Measurements from ENCODE around the gene VWF.

Gene VWF

DNA sequence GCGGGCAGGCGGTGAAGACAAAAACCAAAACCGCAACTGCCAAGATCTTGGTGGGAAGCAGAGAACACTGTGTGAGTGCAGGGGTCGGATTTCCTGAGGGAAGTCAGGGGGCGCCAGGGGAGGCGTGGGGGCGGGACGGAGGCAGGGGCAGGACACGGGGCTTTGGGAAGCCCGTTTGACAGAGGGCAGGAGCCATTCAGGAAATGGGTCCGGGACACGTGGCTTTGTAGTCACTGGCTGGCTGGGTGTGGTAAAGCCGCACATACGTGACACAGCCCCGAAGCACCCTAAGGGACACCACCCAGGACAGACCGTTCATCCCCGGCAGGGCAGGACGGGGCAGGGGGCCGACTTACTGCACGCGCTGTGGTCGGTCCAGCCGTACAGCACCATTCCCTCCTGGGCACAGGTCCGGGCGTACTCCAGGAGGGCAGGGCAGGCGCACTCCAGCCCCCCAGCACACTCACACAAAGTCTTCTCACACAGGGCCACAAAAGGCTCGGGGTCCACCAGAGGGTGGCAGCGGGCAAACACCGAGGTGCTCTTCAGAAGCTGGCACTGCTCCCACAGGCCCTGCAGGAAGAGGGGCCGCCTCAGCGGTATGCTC is 49.4 kb downstream of the VWF start:
- no peak for DNase-seq

DNA sequence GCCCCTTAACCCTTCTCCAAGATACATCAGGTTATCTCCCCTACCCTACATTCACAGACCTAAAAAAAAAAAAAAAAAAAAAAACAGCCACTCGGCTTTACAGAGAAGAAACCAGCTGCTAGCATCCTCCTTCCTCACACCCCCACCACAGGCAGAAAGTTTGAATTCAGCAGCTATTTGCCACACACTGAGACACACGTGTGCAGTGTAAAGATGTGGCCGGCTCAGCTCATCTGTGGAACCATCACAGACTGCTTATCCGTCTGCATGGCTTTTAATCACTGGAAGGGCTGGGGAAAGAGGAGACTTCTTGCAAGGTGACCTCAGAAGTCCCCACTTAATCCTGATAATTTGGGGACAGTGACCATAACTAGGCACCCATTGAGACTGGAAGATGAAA is 50.0 kb downstream of the VWF start:
- DNase-seq: no peak

DNA sequence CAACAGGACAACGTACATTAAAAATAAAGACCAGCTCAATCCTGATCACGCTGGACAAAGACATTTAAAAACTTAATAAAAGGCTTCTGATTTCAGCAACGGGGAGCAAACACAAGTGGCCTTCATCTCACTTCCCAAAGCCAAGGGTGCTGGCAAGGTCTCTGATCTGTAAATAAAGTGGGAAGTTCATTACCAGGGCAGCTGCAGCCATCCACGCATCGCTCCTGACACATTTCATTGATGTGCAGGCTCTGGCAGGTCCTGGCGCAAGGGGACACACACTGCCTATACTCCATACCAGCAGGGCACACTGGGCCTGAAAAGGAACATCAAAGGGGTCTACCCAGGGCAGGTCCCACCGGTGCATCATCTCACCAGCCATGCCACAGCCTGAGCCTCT is 51.0 kb downstream of the VWF start:
- DNase-seq: no peak

DNA sequence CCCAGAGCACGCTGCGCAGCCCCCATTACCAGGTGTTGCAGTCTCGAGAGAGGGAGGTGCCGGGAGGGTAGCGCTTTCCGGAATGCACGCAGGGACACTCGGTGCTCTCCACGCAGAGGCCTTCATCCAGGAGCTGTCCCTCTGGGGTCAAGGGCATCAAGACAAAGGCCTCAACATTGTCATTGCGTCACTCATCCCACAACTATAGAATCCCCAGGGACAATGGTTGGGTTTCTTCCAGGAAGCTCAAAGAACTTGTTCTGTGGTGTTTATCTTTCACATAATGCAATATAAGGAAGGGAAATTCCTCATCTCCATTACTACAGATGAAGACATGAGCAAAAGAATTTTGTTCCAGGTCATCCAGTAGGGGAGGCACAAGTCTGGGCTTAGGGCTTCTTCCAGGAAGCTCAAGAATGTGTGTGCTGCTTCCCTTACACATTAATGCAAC is 52.1 kb downstream of the VWF start:
- no peak for DNase-seq

DNA sequence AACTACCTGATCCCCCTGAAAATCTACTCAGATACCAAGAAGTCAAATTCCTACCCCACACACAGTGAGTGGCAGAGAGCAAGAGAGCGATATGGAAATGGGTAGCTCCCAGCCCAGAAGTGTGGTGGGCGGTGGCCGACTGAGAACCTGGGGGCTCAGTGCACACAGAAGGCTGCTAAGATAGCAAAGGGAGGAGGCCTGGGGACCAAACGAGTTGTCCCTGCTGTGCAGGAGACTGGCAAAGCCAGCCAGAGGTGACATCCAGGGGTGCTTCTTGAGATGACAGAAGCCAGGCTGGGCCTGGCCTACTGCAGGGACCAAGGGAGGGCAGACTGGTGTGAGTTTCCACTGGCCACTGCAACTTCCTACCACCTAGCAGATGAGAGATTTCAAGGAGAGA is 52.9 kb downstream of the VWF start:
- no peak for DNase-seq

DNA sequence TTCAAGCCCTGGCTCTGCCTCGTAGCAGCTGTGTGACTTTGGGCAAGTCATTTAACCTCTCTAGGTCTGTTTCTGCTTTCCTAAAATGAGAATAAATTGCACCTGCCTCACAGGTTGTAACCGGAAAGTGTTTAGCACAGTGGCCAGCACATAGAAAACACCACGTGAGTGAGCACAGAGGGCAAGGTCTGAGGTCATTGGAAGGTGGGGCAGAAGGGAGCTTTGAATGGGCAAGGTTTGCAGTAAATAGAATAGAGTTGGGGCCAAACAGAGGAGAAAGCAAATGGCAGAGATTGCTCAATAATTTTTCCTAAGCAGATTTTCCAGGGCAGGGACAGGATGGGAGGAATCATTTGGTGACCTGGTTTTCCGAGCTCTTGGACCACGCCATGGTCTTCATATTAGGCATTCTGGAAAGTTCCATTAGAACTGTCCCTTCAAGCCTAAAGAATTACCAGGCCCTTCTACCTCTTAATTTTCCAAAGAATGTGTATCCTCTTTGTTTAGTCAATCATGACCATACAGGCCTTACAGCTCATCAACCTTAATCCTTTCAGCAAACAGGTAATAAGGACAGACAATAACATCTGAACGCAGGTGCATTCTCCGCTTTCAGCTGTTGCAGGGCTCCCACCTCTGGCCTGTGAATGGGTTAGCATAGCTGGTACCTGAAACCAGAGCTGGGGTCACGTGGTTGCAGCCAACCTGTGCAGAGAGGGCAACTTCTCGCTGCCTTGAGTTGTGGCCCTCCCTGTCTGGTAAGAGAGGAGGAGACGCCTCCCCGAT is 53.8 kb downstream of the VWF start:
- DNase-seq: no peak

DNA sequence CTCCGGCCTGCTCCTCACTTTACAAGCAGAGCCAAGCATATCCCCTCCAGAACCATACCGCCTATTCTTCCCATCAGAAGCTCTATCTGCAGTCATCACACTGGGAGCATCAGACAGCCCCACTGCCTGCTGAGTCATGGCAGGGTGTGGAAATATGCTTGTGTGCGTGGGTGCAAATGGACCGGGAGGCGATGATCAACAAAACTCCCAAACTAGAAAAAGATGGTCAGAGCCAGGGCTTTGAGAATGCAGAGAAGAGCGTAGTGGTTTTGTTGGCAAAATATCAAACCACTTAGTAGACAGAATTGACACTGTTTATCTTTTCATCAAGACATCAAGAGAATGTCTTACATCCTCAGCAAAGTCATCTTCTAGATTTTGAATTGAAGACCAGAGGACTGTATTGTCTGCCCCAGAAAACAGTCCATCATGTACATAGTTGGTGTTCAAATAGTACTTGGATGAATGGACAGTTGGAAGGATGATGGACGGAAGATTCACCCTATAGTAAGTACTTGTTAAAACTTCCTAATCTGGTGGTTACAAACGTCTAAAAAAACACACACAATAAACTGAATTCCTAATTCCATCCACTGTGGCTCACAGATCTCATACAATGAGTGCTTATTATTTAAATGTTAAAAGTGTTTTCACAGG is 54.9 kb downstream of the VWF start:
- no peak for DNase-seq

DNA sequence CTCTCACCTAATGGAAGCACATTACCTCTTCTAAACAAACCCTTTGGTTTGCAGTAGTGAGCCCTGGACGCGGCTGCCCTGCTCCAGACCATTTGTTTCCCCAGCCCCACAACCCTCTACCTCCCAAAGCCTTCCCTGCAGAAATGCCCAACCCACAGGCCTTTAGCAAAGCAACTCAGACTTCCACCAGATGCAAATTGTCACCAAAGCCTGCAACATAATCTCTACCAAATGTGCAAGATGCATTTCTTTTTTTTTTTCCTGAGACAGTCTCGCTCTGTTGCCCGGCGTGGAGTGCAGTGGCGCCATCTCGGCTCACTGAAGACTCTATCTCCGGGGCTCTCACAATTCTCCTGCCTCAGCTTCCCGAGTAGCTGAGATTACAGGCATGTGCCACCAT is 56.2 kb downstream of the VWF start:
- no peak for DNase-seq

DNA sequence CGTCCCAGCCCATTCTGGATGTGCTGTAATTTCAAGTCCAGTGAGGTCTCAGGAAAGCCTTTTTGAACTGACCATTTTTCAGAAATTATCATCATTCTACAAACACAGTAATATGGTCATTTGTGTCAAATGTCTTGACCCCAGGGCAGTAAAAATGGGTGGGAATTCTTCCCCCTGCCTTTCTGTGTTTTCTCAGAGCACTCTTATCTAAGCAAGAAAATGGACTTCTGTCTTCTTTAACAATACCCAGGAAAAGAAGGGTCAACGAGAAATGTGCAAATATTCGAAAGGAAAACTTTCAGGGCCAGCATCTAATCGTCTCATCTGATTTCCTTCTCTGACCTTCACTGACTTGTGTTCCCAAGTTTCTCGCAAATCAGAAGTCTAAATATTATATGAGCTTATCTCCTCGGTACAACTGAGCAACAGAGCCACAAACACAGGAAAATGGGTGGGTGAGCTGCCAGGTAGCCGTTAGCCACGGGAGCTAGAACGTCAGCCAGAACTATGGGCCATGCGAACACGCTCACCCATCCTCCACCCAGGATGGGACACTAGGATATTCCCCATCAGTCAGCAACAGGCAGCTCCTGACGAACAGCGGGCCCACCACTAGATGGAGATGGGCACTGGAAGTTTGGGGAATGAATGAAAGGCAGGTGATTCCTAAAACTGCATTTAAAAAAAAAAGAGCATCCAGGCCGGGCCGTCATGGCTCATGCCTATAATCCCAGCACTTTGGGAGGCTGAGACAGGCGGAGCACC is 57.1 kb downstream of the VWF start:
- no peak for DNase-seq

DNA sequence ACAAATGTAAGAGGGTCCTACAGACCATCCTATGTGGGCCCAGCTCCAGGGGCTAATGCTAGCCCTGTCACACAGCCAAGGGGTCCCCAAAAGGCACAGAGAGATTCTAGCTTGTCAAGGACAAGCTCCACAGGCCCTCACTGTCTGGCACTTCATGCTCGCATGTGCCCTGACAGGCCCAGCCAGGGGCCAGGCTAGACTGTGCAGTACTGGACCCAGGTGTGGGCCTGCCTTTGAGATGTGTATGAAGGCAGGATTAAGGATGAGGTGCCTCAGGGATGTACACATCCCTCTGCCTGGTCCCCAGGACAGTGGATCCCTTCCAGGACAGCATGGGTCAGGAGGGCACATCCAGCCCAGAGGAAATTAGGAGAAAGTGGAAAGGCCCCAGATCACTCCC is 57.8 kb downstream of the VWF start:
- DNase-seq: no peak

DNA sequence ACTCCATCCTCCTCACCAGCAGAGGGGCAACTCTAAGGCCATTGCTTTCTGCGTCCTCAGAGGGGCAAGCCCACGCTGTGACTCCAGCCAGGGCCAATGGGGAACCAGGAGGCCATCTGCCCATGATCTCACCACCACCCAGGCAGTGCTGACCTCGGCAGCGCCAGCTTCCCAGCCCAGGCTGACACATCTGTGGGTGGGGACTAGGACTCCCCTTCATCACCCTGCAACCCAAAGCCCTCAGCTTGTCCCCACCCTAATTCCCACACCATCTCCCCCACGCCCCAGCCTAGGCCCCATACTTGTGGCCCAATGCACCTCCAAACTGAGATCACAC is 58.6 kb downstream of the VWF start:
- DNase-seq: no peak

DNA sequence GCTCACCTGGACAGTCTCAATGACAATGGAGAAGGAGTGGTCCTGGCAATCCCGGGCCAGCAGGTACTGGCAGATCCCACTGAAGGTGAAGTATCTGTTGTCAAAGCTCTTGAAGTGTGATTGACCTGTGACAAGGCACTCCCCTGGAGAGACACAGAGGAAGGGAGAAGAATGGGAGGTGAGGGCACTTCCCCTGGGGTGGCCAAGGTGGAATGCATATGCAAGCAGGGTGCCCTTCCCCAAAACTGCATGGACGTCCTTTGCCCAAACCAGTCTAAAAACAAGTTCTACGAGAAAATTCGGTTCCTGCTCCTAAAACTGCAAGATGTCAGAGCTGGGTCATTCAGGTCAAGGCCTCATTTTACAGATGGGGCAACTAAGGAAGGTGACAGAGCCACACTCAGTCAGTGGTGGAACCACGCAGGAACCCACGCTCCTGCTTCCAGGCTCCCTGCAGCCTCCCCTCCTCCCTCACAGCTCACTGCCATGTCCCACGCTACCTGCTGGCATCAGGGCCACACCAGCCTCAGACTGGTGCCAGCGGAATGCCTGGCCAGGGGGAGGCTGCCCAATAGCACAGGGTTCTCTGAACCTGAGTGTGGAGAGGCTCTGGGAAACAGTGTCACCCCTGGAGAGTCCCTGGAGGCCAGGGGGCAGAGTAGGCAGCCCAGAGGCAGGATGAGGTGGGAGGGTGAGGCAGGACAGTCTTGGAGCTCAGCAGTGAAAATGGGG is 59.2 kb downstream of the VWF start:
- no peak for DNase-seq

DNA sequence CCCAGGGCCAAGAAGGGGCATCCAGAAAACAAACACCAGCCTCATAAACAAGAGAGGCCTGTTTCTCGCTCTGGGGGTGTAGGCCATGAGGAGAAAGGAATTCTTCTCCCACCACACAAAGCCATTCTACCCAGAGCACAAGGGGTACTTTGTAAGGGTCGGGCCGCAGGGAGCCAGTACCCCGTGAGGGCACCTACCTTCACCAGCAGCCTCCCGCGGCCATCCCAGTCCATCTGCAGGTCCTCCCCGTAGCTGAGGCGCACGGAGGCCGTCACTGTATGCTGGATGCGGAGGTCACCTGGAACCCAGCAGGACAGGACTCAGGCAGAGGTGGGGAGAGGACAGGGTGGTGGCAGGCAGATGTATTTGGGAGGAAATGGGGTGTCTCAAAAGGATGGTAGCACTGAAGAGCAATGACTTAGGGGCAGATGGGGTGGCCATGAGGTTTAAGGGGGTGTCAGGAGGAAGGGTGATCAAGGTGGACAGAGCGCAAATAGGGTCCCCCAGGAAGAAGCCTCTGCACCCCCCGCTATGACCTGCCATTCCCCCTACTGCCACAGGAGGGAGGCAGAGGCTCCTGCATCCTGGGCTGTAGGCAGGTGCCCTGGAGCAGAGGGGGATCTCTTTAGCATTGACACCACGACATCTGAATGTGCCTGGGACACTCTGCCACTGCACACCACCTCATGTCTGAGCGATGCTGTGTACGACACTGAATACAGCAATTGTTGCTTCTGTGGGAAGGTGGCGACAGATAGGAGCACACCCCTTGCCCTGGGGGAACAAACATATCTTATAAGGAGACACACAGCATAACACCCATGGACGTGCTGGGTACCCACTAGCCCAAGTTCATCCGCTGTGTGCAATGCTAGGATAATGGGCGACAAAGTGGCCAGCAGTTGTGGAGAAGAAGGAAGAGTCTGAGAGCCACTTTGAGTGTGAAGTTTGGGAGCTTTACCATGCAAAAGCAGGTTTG is 61.4 kb downstream of the VWF start:
- DNase-seq: no peak

DNA sequence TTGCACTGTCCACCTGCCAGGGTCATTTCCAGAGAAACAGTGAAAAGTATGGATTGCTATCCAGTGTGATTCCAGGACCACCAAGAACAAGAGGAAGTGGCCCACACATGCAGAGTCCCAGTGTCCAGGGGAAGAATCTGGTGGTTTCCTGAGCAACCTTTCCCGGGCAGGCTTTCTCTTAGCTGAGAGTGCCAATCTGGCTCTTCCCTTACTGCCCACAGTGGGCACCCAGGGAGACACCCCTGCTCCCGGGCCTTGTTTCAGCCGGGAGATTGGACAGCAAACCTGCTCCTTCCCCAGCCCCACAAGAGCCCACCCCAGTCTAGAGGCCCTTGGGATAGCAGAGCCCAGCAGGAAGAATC is 62.1 kb downstream of the VWF start:
- no peak for DNase-seq

DNA sequence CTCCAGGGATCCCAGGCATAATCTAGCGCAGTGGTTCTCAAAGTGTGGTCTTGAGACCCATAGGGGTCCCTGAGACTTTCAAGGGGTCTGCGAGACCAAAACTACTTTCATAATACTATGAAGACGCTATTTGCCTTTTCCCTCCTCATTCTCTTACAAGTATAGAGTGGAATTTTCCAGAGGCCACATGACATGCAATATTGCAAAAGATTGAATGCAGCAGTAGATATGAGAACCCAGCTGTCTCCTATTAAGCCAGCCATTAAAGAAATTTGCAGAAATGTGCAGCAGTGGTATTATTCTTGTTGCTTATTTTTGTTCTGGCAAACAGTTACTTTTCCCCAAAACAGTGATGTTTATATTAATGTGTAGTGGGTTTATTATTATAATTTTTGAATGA is 62.8 kb downstream of the VWF start:
- no peak for DNase-seq

DNA sequence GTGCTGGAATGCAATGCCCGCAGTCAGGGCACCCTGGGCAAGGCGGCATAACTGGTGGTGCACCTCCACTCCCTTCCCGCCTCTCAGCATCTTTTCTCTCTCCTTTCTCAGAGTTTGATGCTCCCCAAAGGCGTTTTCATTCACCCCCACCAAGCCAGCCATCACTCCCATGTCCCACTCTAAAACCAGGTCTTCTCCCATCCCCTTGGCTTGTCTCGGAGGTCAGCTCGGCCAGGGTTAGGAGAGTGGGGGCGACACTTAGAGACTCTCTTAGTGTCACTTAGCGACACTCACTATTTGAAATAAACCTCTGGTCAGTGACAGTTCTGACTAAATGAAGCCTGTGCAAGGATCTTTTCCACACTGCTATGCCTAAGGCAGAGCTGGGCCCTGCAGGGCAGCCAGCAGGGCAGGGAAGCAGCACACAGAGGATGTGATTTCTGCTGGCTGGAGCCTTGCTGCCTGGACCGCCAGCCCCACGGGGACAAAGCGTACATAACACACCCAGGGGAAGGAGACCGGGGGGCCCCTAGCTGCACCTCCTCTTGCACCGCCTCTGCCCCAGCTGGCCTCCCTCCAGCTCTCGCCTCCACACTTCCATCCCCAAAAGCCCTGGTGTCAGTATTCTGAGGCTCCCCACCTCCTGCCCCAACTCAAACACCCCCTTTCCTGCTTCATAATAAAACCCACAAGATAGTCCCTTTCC is 64.5 kb downstream of the VWF start:
- no peak for DNase-seq

DNA sequence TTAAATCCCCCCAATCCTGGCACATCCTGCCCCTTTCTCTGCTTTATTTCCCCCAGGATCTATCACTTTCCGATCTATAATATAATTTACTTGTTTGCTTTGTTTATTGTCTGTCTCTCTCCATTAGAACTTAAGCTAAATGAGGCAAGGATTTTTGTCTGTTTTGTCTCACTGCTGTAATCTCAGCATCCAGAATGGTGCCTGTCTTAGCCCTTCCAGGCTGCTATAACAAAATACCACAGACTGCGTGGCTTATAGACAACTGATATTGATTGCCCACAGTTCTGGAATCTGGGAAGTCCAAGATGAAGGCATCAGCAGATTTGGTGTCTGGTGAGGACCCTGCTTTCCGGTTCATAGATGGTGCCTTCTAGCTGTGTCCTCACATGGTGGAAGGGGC is 65.2 kb downstream of the VWF start:
- DNase-seq: no peak

DNA sequence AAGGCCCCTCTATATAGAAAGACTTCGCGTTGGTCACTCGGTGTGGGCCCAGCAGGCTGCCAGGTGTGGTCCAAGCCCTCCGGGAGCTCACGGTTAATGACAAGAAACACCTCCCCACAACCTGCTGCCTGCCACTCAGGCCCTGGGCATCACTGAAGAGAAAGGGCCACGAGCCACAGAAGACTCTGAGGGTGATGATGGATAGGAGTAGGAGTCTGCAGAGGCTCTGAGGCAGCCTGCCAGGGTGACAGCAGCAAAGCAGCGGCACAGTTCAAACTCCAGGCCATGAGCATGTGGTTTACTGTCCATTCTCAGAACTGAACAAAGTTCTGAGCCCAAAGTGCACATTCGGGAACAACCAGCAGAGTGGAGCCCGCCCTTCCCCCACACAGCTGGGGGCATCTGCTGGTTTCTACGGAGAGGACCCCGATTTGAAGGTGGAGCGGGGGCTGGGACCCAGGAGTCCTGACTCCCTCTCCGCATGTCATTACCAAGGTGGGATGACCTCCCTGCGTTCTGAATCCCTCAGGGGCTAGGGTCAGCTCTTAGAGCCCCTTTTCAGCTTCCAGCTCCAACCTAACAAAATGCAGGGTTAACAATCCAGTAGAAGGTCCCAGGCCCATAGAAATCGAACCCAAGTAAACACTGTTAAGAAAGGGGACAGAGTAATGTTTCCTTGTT is 65.8 kb downstream of the VWF start:
- DNase-seq: no peak

DNA sequence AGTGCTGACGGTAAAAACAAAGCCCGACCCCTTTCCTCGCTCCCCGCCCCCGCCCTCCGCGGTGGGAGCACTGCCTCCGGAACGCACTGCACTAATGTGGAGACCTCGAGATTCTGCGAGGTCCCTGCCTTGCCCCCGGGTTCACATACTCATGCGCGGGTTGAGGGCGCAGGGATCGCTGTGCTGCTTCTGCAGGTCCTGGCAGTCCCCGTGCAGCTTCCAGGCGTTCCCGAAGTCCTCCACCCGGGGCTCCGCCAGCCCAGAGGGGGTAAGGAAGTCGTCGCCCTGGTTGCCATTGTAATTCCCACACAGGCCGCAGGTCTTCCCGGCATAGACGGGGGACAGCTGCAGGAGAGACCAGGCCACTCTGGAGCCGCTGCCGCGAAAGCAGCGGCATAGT is 66.8 kb downstream of the VWF start:
- DNase-seq: no peak

DNA sequence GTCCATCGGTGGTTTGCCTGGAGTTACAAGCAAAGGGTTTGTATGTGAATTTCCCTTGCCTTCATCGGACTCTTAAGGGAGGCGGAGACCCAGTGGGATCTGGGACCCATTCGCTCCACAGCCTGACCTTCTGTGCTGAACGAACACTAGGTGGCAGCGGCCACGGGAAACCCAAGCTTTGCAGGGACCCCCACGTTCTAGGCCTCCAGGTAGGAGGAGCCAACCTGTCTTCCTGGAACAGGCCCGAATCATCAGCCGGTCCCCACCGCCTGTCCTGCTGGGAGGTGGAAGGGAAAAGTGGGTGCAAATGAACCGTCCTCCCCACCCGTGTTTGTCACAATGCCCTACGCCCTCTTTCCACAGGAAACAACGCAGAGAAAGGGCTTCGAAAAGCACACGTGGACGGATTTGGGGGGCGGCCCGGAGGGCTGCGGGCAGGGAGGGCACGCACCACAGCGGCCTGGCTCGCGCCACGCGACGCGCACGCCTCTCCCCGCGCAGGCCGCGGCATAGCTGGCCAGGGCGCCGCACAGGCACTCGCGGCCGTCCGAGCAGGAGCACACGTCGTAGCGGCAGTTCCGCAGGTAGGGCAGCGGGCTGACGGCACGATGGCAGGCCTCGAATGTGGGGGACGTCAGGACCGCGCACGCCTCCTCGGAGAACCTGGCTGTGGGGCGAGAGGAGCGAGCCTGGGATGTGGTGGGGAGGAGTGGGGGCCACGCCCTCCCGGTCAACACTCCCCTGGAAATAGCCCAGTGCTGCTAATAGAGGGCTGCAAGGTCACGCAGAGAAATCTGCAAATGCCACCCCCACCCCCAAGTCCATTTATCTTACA is 67.8 kb downstream of the VWF start:
- DNase-seq: no peak
